GM21619 (cell line): ENCODE data around the gene B4GALT2.

Source experiments
- ATAC-seq: cut with Tn5 transposase; IDR thresholded peaks from one replicate; pipeline ENCODE4 v1.9.1; 2021; ENCODE audit not compliant: unreplicated experiment

Gene B4GALT2, protein sequence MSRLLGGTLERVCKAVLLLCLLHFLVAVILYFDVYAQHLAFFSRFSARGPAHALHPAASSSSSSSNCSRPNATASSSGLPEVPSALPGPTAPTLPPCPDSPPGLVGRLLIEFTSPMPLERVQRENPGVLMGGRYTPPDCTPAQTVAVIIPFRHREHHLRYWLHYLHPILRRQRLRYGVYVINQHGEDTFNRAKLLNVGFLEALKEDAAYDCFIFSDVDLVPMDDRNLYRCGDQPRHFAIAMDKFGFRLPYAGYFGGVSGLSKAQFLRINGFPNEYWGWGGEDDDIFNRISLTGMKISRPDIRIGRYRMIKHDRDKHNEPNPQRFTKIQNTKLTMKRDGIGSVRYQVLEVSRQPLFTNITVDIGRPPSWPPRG

DNA sequence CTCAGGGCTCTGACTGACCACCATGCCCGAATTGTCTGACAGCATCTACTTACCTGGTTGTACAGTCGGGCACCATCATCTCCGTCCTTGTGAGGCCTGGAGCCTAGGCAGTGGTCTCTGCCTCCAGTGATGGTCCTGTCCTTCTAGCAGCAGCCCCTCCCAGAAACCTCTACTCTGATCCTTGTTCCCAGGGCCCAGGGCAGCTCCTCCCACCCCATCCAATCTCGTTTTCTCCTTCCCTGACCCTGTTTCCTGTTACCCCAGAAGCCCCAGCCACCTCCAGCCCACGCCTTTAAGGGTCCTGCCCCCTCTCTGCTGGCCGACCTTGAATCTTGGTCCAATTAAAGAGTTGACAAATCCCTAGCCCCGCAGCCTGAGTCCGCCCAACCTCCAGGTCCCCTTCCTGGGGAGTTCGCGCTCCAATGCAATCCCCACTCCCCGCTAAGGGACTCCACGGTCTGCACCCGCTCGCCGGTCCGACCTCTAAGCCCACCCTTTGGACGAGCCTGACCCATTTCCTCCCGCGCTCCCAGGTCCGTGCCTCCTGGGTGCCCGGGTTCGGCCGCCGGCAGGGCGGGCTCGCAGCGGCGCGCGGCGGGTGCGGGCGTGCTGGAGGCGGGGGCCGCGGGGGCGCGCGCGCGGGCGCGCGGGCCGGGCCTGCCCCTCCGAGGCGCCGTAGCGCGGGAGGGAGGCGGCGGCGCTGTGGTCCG lies at the start of gene B4GALT2:
Gene B4GALT2 (plus strand): TSS at position 660 of the 710 bp plus-strand sequence. CDS start 1,951 bp downstream, outside the sequence.
- ATAC-seq: no peak

DNA sequence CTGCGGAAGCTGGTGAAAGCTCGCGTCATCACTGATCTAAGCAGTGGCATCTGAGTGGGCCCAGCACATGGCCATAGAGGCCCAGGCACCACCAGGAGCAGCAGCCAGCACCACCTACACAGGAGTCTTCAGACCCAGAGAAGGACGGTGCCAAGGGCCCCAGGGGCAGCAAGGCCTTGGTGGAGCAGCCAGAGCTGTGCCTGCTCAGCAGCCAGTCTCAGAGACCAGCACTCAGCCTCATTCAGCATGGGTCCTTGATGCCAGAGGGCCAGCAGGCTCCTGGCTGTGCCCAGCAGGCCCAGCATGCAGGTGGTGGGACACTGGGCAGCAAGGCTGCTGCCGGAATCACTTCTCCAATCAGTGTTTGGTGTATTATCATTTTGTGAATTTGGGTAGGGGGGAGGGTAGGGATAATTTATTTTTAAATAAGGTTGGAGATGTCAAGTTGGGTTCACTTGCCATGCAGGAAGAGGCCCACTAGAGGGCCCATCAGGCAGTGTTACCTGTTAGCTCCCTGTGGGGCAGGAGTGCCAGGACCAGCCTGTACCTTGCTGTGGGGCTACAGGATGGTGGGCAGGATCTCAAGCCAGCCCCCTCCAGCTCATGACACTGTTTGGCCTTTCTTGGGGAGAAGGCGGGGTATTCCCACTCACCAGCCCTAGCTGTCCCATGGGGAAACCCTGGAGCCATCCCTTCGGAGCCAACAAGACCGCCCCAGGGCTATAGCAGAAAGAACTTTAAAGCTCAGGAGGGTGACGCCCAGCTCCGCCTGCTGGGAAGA lies 48.7 kb upstream of the B4GALT2 start:
- no peak for ATAC-seq

DNA sequence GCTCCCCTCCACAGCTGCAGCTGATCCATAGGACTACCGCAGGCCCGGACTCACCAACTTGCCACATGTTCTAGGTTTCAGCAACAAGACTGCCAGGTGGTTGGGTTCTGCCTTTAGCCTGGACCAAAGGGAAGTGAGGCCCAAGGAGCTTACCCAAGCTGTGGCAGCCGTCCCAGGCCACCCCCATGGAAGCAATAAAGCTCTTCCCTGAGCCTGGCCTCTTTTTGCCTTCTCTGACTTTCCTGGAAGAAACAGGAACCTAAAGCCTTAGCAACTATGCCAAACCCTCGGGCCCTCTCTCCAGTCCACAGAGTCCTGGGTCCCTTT lies 48.1 kb upstream of the B4GALT2 start:
- no peak for ATAC-seq

DNA sequence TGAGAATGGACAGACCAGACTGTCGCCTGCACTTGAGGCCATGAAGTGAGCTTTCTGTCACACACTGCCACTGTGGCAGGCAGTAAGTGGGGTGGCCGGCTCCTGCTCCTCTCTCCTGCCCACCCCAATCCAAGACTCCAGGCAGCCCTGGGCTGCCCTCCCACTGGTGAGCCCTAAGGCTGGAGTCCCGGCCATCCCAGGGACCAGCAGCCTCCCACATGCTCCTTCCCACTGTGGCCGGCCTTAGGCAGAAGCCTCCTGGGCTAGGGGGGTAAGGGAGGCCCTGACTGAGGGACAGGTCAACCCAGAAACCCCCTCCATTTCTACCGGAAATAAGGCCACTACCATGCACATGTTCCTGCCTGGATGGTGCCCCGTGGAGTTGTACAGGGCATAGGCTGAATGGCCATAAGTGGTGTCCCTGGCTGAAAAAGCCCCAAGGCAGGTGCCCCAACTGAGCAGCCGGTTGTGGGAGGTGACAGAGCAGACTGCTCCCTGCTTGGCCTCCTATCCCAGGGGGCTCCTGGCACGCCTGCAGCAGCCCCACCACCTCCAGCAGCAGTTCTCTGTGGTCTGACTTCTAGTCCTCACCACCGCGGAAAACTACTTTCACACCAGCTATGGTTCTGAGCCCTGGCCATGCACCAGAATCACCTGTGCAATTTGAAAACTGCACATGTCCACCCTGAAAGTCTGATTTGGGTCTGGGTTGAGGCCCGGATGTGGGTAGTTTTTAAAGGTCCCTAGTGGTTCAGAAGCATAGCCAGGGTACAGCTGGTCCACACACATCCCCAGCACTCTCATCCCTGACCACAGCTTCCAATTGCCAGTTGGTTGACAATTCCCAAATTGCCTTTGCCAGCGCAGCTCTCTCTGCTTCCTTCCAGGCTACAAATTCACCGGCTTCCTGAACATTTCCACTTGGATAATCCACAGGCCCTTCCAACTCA lies 47.0 kb upstream of the B4GALT2 start:
- no peak for ATAC-seq

DNA sequence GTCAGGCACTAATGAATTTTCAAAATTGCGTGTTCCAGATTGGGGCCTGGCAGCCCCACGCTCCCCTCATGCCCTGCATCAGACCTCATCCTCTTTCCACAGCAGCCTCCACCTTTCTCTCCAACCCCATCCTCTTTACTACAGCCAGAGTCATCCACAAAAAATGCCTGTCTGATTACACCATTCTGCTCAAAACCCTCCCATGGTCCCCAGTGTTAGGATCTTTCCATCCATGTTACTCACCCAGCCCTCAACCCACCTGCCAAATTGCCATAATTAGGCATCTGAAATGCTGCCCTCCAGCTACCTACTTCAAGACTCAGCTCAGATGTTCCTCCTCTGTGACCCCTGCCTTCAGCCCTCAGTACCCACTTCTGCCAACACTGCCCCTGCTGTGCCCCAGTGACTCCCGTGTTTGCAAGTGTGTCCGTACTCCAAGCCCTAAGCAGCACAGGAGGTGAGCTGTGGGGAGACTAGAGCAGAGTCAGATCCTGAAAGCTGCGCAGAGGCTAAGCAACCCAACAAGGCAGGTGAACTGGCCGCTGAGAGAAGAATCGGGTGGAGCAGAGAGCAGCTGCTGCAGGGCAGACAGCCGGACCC lies 46.1 kb upstream of the B4GALT2 start:
- no peak for ATAC-seq

DNA sequence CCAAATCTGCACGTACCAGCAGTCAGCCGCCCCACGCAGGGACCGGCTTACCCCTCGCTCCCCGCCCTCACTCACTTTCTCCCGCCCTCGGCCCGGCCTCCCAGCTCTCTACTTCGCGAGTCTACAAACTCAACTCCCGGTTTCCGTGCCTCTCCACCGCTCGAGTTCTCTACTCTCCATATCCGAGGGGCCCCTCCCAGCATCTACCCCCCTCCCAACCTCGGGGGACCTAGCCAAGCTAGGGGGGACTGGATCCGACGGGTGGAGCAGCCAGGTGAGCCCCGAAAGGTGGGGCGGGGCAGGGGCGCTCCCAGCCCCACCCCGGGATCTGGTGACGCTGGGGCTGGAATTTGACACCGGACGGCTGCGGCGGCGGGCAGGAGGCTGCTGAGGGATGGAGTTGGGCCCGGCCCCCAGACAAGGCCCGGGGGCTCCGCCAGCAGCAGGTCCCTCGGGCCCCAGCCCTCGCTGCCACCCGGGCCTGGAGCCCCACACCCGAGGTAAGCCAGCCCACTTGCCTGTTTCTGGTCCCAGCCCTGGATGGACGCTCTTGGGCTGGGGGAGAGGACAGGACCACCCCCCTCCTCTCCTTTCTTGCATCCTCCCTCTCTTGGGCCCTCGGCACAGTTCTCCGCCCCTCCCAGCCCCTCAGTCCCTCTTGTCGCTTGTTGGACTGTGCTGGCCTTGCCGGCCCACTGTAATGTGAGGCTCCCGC lies 45.5 kb upstream of the B4GALT2 start, which contains the start of gene ARTN:
Gene ARTN (plus strand): TSS at position 416 of the 715 bp plus-strand sequence. CDS start 1,856 bp downstream, outside the sequence.
- ATAC-seq: no peak

DNA sequence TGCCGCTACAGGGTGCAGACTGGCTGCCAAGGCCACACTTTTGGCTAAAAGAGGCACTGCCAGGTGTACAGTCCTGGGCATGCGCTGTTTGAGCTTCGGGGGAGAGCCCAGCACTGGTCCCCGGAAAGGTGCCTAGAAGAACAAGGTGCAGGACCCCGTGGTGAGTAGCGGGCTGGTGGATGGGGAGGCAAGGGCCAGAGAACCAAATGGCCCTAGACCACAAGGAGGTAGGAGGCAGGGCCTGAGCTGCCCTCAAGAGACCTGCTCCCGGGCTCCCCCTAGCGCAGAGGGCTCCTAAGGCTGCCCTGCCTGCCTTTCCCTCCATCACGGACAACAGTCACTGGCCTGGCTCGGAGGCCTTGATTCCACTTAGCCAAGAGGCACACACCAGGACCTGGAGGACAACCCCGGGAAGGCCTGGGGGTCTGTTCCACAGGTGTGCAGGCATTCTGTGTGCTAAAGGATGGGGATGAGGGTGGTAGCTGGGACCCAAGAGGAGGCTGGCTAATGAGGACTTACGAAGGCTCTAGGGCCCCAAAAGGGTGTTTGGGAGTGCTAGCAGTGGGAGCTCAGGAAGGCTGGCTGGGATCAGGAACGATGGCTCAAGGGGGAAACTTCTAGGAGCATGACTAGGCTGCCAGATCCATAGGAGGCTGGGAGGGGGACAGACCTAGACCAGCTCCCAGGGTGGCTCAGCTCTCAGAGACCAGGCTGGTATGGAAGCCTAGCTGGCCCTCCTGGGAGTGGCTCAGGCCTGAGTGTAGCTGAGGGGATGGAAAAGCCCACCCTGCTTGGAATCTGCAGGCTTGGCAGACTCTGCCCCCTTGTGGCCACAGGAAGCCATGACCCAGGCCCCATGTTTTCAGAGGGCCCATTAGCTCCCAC lies 44.7 kb upstream of the B4GALT2 start:
- no peak for ATAC-seq

DNA sequence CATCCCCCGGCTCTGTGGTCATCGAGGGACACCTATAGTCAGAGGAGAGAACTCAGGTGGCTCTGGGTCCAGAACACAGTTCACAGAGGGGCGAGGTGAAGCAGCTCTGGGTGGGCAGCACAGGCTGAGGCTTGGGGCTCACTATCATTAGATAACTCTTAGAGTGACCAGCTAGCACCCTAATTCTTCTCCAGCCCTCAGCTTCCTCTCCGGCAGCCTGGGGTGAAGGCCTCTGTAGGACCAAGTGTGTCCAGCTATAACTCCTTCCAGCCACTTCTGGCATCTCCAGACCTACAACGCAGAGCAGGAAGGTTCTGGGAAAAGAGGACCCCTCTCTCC lies 44.1 kb upstream of the B4GALT2 start:
- no peak for ATAC-seq

DNA sequence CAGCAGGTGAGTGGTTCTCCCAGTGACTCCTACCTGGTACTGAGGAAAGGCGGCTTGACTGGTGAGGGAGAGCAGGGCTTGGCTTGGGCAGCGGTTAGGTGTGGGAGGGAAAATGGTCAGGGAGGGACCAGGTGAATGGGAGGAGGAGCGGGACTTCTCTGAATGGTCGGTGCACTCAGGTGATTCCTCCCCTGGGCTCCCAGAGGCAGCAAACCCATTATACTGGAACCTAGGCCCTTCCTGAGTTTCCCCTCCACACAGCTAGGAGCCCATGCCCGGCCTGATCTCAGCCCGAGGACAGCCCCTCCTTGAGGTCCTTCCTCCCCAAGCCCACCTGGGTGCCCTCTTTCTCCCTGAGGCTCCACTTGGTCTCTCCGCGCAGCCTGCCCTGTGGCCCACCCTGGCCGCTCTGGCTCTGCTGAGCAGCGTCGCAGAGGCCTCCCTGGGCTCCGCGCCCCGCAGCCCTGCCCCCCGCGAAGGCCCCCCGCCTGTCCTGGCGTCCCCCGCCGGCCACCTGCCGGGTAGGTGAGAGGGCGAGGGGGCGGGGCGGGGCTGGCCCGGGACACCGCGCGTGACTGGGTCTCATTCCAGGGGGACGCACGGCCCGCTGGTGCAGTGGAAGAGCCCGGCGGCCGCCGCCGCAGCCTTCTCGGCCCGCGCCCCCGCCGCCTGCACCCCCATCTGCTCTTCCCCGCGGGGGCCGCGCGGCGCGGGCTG lies 43.1 kb upstream of the B4GALT2 start:
- no peak for ATAC-seq

DNA sequence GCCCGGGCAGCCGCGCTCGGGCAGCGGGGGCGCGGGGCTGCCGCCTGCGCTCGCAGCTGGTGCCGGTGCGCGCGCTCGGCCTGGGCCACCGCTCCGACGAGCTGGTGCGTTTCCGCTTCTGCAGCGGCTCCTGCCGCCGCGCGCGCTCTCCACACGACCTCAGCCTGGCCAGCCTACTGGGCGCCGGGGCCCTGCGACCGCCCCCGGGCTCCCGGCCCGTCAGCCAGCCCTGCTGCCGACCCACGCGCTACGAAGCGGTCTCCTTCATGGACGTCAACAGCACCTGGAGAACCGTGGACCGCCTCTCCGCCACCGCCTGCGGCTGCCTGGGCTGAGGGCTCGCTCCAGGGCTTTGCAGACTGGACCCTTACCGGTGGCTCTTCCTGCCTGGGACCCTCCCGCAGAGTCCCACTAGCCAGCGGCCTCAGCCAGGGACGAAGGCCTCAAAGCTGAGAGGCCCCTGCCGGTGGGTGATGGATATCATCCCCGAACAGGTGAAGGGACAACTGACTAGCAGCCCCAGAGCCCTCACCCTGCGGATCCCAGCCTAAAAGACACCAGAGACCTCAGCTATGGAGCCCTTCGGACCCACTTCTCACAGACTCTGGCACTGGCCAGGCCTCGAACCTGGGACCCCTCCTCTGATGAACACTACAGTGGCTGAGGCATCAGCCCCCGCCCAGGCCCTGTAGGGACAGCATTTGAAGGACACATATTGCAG lies 42.4 kb upstream of the B4GALT2 start:
- no peak for ATAC-seq

DNA sequence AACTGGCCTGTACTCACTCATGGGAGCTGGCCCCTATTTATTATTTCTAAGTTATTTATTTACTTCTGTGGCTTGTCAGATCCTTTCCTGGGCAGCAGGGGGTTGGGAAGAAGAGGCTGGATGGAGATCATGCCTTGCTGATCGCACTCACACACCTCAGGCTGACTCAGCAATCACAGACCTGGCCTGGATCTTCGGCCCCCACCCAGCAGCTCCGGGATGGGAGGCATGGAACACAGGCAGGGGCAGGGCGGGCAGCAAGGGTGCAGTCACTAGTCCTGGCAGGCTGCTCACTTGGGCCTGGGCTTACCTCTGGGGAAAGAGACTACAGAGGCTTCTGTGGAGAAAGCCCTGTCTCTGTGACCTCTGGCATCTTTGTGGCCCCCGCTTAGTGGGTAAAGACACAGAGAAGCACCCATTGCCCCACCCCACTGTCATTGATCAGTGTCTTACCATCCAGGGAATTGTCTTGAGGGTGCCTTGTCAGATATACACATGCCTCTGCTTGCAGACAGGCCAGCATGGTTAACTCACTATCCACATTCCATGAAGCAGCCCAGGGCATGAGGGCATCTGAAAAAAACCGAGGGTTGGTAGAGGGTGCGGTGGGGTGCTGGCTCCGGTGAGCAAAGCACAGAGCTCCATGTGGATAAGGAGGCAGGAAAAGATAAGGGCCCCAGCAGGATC lies 41.7 kb upstream of the B4GALT2 start:
- no peak for ATAC-seq

DNA sequence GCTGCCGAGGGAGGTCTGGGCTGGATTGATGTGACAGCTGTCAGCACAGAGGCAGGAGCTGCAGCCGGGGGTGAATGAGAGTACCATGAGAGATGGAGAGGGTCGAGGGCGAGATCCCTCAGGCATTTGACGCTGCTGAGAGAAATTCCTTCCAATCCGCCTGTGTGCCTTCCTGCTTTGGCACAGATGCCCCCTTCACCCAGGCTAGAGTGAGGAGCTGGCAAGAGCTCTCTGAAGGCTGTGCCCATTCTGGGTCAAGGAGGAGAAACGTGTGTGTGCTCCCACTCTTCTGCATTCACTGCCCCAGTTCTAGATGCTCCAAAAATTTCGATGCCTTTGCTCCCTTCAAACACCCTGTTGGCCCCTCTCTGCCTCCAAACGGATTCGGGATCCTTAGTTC lies 40.6 kb upstream of the B4GALT2 start:
- ATAC-seq: no peak

DNA sequence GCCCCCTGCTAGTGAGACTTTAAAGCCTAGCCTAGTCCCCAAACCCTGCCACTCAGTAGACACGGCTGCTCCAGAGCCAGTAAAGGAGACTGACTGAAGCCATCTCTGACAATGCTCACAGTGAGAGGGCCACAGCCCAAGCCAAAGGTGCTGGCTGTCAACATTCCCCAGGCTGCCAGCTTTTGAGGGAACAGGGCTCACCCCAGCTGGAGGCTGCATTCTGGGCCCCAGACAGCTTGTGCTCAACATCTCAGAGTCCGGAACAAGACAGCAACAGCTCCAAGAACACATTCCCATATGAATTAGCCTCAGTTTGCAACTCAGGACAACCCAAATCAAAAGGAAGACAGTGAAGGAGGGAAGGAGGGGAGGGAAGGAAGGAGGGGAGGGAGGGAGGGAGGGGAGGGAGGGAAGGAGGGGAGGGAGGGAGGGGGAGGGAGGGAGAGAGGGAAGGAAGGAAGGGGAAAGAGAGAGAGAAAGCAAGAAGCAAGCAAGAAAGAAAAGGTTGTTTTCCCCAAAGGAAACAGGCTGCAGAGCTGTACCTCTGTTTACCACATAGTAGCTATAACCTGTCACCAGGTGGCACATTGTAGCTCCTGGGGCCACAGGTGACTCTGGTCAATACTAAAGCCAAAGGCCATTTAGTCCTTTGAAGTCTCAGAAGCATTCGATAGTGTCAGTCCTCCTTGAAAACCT lies 40.0 kb upstream of the B4GALT2 start:
- ATAC-seq: no peak

DNA sequence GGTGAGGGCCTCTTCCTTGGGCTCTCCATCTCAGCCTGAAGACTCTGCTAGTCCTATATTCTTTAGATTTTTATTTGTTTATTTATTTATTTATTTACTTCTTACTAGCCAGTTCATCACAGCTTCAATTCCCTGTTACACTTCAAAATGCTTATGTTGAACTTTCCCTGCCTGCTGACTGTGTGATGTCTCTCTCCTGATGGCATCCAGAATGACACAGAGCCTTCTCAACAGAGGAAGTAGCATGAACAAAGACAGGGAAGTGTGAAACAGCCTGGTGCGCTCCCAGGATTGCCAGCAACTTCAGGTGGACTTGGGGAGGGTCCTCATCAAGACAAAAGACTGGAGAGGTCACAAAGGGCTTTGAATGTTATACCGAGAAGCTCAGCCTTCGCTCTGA lies 36.6 kb upstream of the B4GALT2 start:
- ATAC-seq: no peak

DNA sequence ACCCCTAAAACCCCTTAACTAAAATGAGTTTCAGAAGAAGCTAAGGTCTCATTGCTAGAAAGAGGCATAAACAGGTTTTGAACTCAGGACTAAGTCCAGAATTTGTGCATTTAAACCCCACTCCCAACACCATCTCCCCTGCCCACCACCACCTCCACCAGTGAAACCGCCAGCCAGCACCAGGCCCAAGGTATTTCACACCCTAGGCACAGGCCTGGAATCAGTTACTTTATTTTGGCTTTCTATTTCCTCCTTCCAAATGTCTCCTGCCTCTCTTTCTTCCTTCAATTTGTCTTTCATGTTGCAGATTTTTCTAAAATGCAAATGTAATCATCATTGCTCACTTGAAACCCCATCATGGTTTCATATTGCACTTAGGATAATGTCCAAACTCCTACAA lies 34.1 kb upstream of the B4GALT2 start:
- no peak for ATAC-seq

DNA sequence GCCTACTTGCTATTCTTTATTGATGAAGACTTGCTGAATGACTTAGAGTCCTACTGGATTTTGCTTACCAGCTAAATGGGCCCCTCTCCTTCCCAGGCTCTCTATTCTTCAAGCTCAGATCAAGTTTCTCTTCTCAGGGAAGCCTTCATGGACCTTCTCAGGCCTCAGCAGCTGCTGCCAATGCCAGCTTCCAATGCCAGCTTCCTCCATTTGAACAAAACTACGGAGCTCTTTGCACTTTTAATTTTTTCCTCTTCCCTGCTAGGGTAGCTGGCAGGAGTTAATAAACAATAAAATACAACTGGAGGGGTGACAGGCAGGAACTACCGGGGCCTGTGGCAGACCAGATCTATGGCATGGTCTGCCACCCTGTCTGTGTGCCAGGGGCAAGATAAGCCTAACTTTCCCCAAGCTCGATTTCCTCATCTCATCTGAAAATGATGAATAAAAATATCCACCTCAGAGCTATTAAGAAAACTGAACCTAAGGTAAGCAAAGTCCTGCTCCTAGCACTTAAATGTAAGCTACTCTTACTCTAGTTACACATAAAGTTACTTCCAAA lies 33.3 kb upstream of the B4GALT2 start:
- no peak for ATAC-seq
